PC-3 (cell line): ENCODE measurements around the gene DYNC1LI2.

Source experiments
- CTCF ChIP-seq: fragments of 300-600 bp; sonication (generic); conservative IDR thresholded peaks from 2 replicates; pipeline ENCODE4 v1.5.1; 2017; ENCODE audit warnings: antibody characterized with exemption, low read depth, mild to moderate bottlenecking, low read length
- EZH2 ChIP-seq: fragments of 300-600 bp; sonication (generic); IDR thresholded peaks from one replicate; pipeline ENCODE4 v1.6.1; 2017; ENCODE audit warnings: antibody characterized with exemption, mild to moderate bottlenecking, low read length; ENCODE audit not compliant: unreplicated experiment
- EZH2phosphoT487 ChIP-seq: fragments of 300-600 bp; sonication (generic); IDR thresholded peaks from 2 replicates; pipeline ENCODE4 v1.6.1; 2018; ENCODE audit warnings: mild to moderate bottlenecking, antibody characterized with exemption, low read length, borderline replicate concordance

GRCh38 chr16:66695935-66696668 lies 55.3 kb downstream of the DYNC1LI2 start:
- TF ChIP-seq CTCF (no peak), EZH2 (no peak), EZH2phosphoT487 (no peak)
